GM12891 (cell line): Measurements from ENCODE around the gene FAT3.

Experiments used
- POLR2A ChIP-seq: IDR thresholded peaks from 2 replicates; pipeline ENCODE4 v1.6.1; 2011; ENCODE audit warnings: low read depth, low read length, control low read depth
- POLR2AphosphoS5 ChIP-seq: IDR thresholded peaks from 2 replicates; pipeline ENCODE4 v1.6.1; 2011; ENCODE audit warnings: low read depth, low read length, control low read depth
- TAF1 ChIP-seq: IDR thresholded peaks from 2 replicates; pipeline ENCODE4 v1.6.1; 2011; ENCODE audit warnings: low read depth, low read length, control low read depth

DNA sequence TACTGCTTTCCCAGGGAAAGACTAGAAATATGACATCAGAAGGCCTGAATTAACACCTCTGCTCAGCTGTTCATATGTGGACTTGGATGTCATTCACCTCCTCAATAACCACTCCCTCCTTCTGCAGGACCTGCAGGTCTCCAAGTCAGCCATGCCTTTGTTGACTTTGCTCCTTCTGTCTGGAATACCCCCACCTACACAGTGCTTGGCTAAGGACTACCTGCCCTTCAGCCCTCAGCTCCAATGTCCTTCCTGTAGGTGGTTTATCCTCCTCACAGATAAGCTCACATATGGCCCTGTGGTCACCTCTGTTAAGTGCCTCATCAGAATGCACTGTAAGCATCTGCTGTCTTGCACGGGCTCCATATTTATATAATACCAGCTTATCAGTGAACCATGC is 26.4 kb upstream of the FAT3 start:
- TF ChIP-seq POLR2A (no peak), TAF1 (no peak), POLR2AphosphoS5 (no peak)
